Measurements from ENCODE around the gene GNL1. TPM values are rescaled to one million over a fixed set of nuclear protein-coding genes. Genes with fewer than 3 reads are reported as not detected.

Gene GNL1
- total and polyA plus RNA-seq, 9 of the 15 experiments (the other 6 are each of a cell fraction or from before 2014, with no cell fraction given), result 0.73 to 112 (median 58.0) TPM

DNA sequence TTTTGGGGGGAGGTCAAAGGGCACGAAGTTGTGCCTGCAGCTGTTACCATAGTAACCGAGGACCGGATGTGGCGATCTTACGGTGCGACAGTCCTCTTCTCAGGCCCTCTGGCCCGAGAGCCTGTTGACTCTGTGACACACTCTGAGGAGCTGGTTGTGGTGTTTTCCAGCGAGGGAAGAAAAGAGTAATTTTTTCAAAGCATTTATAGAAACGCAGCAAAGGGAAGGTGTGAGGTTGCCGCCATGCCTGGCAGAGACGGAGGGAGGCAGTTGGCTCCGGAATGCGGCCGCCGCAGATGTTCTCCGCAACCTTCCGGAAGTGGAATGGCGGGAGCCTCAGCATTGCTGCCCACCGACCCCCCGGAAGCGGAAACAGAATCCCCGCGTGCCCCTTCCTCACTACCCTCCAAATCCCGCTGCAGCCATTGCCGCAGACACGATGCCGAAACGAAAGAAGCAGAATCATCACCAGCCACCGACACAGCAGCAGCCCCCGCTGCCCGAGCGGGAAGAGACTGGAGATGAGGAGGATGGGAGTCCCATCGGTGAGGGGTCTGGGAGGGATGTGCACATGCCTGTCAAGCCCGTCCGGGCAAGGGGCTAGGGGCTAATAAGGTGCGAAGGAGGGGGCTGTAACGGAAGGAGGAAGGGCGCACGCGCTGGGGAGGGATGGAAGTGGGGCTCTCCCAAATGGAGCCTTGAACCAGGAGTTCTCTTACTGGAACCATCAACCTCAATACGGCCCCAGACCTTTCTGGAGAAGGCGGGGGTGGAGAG is 805 bp upstream of the GNL1 start, which contains the start of gene PRR3 (continued):
- TF ChIP-seq, protein P1, sequence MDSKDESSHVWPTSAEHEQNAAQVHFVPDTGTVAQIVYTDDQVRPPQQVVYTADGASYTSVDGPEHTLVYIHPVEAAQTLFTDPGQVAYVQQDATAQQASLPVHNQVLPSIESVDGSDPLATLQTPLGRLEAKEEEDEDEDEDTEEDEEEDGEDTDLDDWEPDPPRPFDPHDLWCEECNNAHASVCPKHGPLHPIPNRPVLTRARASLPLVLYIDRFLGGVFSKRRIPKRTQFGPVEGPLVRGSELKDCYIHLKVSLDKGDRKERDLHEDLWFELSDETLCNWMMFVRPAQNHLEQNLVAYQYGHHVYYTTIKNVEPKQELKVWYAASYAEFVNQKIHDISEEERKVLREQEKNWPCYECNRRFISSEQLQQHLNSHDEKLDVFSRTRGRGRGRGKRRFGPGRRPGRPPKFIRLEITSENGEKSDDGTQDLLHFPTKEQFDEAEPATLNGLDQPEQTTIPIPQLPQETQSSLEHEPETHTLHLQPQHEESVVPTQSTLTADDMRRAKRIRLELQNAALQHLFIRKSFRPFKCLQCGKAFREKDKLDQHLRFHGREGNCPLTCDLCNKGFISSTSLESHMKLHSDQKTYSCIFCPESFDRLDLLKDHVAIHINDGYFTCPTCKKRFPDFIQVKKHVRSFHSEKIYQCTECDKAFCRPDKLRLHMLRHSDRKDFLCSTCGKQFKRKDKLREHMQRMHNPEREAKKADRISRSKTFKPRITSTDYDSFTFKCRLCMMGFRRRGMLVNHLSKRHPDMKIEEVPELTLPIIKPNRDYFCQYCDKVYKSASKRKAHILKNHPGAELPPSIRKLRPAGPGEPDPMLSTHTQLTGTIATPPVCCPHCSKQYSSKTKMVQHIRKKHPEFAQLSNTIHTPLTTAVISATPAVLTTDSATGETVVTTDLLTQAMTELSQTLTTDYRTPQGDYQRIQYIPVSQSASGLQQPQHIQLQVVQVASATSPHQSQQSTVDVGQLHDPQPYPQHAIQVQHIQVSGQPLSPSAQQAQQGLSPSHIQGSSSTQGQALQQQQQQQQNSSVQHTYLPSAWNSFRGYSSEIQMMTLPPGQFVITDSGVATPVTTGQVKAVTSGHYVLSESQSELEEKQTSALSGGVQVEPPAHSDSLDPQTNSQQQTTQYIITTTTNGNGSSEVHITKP (IDR thresholded peaks at IDR 0.05; ENCODE audit: partially characterized antibody), result no peak
- TF ChIP-seq HMG20A (CRISPR knock-in tag; conservative IDR thresholded peaks at IDR 0.05) (no peak), ZNF3 (CRISPR knock-in tag; IDR thresholded peaks at IDR 0.05) (no peak), C11orf30 (IDR thresholded peaks at IDR 0.05; ENCODE audit: low read depth) (peak; percentile 99), NR2C2 (CRISPR knock-in tag; IDR thresholded peaks at IDR 0.05) (peak; percentile 56; the same call in 1 of the 2 replicates), NR2C2 (tag; IDR thresholded peaks at IDR 0.05) (peak; percentile 99), TCF3 (CRISPR knock-in tag; IDR thresholded peaks at IDR 0.05) (peak; percentile 4; the same call in 1 of the 2 replicates), NRF1 (conservative IDR thresholded peaks at IDR 0.05 in 1 of 2, IDR thresholded peaks at IDR 0.05 in 1 of 2) (peak; percentile 81 to 86), BRD4 (IDR thresholded peaks at IDR 0.05) (peak; percentile 76; the same call in 1 of the 2 replicates), ZNF324 (CRISPR knock-in tag; IDR thresholded peaks at IDR 0.05) (no peak), ZNF436 (CRISPR knock-in tag; IDR thresholded peaks at IDR 0.05) (no peak), SRSF9 (IDR thresholded peaks at IDR 0.05; ENCODE audit: borderline replicate concordance, low read depth, low read length) (no peak), ELF4 (CRISPR knock-in tag; IDR thresholded peaks at IDR 0.05) (no peak), CXXC5 (CRISPR knock-in tag; IDR thresholded peaks at IDR 0.05) (peak; percentile 51), ZKSCAN3 (CRISPR knock-in tag; IDR thresholded peaks at IDR 0.05) (no peak), MTA2 (IDR thresholded peaks at IDR 0.05; ENCODE audit: low read depth) (no peak), ZBTB7A (IDR thresholded peaks at IDR 0.05; ENCODE audit: borderline replicate concordance, control insufficient read depth, low read depth, low read length) (peak; percentile 99), ZFP30 (CRISPR knock-in tag; IDR thresholded peaks at IDR 0.05; ENCODE audit: borderline replicate concordance) (no peak)
- TF ChIP-seq, protein P2, sequence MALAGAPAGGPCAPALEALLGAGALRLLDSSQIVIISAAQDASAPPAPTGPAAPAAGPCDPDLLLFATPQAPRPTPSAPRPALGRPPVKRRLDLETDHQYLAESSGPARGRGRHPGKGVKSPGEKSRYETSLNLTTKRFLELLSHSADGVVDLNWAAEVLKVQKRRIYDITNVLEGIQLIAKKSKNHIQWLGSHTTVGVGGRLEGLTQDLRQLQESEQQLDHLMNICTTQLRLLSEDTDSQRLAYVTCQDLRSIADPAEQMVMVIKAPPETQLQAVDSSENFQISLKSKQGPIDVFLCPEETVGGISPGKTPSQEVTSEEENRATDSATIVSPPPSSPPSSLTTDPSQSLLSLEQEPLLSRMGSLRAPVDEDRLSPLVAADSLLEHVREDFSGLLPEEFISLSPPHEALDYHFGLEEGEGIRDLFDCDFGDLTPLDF (CRISPR knock-in tag; IDR thresholded peaks at IDR 0.05), result no peak
- TF ChIP-seq, protein P3, sequence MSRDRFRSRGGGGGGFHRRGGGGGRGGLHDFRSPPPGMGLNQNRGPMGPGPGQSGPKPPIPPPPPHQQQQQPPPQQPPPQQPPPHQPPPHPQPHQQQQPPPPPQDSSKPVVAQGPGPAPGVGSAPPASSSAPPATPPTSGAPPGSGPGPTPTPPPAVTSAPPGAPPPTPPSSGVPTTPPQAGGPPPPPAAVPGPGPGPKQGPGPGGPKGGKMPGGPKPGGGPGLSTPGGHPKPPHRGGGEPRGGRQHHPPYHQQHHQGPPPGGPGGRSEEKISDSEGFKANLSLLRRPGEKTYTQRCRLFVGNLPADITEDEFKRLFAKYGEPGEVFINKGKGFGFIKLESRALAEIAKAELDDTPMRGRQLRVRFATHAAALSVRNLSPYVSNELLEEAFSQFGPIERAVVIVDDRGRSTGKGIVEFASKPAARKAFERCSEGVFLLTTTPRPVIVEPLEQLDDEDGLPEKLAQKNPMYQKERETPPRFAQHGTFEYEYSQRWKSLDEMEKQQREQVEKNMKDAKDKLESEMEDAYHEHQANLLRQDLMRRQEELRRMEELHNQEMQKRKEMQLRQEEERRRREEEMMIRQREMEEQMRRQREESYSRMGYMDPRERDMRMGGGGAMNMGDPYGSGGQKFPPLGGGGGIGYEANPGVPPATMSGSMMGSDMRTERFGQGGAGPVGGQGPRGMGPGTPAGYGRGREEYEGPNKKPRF (IDR thresholded peaks at IDR 0.05; ENCODE audit: low read depth, low read length), result no peak

Measured in K562 (cell line).